Measurements from ENCODE around the gene C1orf56.

The C1orf56 gene, protein sequence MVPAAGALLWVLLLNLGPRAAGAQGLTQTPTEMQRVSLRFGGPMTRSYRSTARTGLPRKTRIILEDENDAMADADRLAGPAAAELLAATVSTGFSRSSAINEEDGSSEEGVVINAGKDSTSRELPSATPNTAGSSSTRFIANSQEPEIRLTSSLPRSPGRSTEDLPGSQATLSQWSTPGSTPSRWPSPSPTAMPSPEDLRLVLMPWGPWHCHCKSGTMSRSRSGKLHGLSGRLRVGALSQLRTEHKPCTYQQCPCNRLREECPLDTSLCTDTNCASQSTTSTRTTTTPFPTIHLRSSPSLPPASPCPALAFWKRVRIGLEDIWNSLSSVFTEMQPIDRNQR

DNA sequence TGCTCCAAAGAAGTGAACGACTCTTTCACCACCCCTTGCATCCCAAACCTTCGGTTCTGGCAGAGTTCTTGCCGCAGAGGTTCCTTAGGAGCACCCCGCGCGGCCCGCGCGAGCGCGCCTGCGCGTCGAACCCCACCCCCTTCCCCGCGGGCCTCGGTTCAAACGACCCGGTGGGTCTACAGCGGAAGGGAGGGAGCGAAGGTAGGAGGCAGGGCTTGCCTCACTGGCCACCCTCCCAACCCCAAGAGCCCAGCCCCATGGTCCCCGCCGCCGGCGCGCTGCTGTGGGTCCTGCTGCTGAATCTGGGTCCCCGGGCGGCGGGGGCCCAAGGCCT lies at the start of gene C1orf56:
Gene C1orf56, plus strand, starts transcription at position 161 of the 334 bp plus-strand sequence. Its CDS starts 97 bp downstream, at position 258.
- DNase-seq (ENCODE audit: low read depth), result no peak

GRCh38 chr1:150997949-150998348 lies 49.6 kb upstream of the C1orf56 start:
- DNase-seq (ENCODE audit: low read depth), result no peak

DNA sequence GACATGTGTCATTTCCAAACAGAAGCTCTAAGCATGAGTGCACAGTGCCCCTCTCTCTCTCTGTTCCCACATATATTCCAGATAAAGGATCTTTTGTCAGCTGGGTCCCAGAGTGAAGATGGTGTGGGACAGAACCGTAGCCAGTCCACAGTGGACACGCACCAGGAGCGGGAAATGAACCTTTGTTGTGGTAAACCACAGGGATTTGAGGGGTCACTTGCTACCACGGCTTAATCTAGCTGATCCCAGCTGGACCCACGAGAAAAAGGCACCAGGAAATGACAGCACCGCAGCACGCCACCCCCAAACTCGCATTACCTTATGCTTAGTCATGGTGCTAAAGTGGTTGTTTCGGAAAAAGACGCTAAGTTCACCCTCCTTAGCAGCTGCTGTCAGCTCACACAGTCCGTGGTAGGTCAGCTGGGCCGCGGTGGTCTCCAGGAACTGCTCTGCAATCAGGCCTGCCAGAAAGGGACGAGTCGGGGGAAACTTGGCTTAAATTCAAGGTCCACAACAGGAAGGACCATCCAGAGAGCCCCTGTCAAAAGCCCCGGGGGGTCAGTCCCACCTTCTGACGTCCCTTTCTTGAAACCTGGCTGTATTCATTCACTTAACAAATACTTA lies 48.4 kb upstream of the C1orf56 start:
- DNase-seq (ENCODE audit: low read depth), result no peak

DNA sequence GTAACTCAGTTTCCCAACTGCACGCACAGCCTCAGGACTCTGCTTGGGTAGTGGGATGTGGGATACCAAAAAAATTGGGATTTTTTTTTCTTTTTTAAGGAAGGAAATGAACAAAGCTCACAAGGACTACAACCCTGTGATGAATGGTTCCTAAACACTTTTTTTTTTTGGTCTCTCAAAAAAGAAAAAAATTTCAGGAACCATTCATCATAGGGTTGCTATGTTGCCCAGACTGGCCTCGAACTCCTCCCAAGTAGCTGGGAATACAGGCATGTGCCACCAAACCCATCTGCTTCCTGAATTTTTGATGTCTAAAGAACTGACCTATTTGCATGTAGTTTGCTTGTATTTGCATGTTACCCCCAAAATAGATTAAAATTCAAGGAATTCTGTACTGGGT lies 47.6 kb upstream of the C1orf56 start:
- no peak for DNase-seq (ENCODE audit: low read depth)

- DNase-seq (ENCODE audit: low read depth), result no peak
Observed at GRCh38 chr1:151000408-151000807, 47.1 kb upstream of the C1orf56 start.

DNA sequence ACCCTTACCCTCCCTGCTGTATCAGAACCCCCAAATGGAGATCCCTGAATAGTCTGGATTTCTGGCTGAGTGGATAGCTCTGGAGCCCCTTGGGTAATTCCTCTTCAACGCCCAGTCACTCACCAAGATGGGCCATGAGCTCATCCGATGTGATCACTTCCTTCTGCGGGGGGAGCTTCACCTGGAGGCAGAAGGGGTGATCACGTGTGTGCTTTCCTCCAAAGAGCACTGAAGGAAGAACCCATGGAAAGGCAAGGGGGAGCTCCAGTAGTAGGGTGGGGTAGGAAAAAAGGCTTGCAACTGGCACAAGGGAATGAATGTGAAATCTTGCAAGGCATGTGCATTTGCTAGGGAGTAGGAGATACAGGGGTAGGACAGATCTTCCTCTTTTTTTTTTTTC lies 45.9 kb upstream of the C1orf56 start:
- DNase-seq (ENCODE audit: low read depth), result no peak

- no peak for DNase-seq (ENCODE audit: low read depth)
Observed at GRCh38 chr1:151002051-151002450, 45.5 kb upstream of the C1orf56 start.

- no peak for DNase-seq (ENCODE audit: low read depth)
Observed at GRCh38 chr1:151002611-151003010, 44.9 kb upstream of the C1orf56 start.

DNA sequence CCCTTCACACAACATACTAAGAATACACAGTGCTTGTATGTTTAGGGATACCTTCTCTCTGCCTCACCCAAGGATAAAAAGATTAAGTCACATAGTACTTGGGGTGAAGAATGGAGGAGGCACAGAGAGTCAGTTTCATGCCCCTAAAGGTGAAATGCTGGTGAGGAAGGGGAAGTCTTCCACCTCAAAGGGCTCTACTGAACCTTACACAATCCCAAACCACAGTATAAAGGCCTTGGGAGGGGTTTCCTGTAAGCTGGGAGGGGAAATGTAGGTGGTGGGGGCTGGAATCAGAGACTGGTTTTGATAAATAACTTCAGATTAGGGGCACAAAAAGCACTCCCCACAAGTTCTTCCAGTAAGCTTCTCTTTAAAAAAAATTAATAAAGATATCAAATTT lies 44.4 kb upstream of the C1orf56 start:
- no peak for DNase-seq (ENCODE audit: low read depth)

- no peak for DNase-seq (ENCODE audit: low read depth)
Observed at GRCh38 chr1:151005729-151006319, 41.7 kb upstream of the C1orf56 start.

GRCh38 chr1:151006327-151007052 lies 41.1 kb upstream of the C1orf56 start, which contains the start of gene MINDY1:
Gene MINDY1, minus strand, starts transcription at chr1:151006902. Its CDS starts 4,285 bp downstream, at chr1:151002617.
- DNase-seq (ENCODE audit: low read depth), result peak; percentile 69

DNA sequence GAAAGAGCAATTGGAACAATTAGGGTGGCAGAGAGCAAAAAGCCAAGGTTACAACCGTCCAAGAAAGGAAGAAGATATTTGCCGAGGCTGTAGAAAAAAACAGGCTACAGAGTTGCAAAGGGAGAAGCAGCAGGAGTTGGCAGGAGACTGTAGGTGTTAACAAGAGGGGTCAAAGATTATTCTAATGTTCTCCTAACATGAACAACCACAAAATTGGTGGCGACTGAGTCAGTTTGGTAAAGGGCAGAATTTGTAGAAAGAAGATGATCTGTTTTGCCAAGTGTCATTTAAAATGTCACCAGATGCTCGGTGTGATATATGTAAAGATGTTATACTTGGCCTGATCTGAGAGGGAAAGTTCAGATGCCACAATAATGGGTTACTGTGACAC lies 39.7 kb upstream of the C1orf56 start:
- no peak for DNase-seq (ENCODE audit: low read depth)

GRCh38 chr1:151008244-151009205 lies 39.0 kb upstream of the C1orf56 start, which contains the start of gene PRUNE1:
Gene PRUNE1, plus strand, starts transcription at chr1:151008449. Its CDS starts 184 bp downstream, at chr1:151008633.
- DNase-seq (ENCODE audit: low read depth), result peak; percentile 91

DNA sequence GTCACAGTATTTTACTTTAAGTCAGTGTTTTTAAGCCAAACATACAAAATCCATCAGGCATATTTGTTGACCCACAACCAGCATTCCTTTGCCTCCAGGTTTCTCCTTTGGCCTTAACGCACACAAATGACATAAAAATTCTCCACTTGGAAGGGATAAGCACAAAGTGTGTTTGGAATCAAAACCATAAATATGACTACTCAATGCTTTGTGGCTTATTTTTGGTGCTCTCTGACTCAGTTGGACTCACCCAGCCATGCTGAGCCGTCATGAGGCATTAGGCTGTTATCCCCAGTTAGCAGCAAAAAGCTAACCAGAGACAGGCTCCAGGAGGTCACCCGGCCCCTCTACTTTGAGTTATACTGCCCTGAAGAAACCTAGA lies 38.4 kb upstream of the C1orf56 start:
- peak; percentile 33 for DNase-seq (ENCODE audit: low read depth)

- DNase-seq (ENCODE audit: low read depth), result no peak
Observed at GRCh38 chr1:151009674-151010345, 37.7 kb upstream of the C1orf56 start.

- no peak for DNase-seq (ENCODE audit: low read depth)
Observed at GRCh38 chr1:151010346-151010726, 37.2 kb upstream of the C1orf56 start.

DNA sequence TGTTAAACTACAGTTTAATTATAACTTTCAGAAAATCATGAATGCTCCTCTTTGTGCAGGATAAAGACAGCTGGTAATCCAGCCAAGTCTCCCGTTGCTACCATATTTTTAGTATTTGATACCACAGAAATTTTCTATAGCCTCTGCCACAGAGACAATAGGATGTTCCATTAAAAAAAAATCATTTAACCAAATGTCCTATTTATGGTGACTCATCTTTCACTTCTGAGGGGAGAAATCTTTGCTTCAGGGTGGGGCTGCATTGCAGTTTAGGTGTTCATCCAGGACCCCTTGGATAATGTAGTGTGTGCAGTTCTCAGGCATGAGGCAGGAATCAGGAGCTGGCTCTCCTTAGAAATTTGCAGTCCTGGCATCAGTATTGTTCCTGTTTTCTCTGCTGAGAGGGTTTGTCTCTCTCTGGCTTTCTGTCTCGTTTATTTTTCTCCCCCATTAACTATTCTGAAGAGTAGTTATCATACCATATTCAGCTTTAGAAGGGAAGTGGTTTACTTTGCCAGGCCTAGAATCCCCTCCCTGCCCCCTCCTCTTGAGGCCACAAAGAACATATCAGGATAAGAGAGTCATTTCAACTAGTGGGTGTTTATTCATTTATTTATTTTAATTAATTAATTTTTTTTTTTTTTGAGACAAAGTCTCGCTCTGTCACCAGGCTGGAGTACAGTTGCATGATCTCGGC lies 36.2 kb upstream of the C1orf56 start:
- no peak for DNase-seq (ENCODE audit: low read depth)

DNA sequence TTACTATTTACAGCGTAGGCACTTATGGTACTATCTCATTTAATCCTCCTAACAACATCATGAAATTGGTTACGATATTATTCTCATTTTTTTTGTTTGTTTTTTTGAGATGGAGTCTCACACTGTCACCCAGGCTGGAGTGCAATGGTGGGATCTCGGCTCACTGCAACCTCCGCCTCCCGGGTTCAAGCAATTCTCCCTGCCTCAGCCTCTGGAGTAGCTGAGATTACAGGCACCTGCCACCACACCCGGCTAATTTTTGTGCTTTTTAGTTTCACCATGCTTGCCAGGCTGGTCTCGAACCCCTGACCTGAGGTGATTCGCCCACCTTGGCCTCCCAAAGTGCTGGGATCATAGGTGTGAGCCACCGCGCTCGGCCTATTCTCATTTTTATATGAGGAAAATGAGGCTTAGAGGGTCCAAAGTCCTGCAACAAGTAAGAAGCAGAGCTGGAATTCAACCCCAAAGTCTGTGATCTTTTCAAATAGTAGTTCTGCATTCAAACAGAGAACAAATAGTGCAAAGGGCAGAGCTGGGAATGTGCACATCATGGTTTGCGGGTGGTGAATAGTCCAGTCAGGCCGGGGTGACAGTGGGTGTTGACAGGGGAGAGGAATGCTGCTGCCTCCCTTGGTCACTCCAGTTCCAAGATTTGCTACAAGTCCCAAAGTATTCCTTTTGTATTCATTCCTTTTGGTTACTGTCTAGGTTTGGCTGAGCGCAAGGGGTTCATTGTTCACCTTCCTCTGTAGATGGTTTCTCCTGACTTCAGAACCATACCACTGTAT lies 34.7 kb upstream of the C1orf56 start:
- DNase-seq (ENCODE audit: low read depth), result no peak

GRCh38 chr1:151013518-151013917 lies 34.0 kb upstream of the C1orf56 start:
- DNase-seq (ENCODE audit: low read depth), result no peak

Data from GM04503 (cell line).